ENCODE results near the gene MGAT4C.

Gene MGAT4C

DNA sequence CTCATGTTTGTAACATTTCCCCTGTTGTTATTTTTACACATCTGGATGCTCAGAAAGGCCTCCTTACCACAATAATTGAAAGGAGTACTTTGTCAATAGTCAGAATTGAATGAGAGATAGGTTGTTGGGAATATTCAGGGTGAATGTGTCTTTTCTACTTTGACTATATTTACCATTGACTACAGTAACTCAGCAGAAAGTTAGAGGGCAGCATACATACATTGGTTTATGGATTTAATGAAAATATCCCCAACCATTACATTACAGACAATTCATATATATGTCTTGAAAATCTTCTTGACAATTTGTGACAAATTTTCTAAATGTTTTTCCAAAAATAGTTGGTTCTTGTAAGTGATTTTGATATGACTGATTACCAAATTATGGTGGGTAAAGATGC is 284.4 kb downstream of the MGAT4C start:
- DNase-seq (ENCODE audit: low spot score), result no peak

DNA sequence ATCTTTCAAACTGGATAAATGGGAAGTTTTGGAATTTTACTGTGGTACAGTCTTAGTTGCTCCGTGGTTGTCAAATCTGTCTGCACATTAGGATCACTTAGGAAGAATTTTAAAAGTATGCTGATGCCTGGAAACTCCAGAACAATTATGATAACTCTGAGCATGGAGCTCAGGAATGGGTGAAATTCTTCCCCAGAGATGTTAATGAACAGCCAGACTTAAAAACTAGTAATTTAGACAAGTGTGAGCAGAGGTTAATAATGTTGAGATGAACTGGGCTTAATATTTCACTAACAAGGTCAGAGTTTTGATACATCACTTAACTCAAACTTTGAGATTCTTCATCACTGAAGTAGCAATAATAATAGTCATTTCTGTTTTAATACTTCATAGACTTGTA is 287.6 kb downstream of the MGAT4C start:
- DNase-seq (ENCODE audit: low spot score), result no peak

DNA sequence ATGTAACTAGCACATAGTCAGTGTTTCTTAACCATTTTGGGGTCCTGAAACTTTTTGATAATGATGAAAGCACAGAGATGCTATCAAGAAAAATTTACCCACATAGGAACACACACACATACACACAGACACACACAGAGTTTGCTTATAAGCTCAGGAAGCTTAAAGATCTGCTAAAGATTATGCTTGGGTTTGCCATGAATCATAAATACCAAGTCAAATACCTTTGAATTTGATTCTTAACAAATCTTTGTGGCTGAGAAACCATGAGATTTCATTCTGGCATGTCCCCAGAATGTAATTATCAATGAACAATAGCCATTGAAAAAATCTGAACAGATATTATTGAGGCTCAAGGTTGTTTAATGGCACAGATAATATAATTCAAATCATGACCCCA is 292.9 kb downstream of the MGAT4C start:
- no peak for DNase-seq (ENCODE audit: low spot score)

DNA sequence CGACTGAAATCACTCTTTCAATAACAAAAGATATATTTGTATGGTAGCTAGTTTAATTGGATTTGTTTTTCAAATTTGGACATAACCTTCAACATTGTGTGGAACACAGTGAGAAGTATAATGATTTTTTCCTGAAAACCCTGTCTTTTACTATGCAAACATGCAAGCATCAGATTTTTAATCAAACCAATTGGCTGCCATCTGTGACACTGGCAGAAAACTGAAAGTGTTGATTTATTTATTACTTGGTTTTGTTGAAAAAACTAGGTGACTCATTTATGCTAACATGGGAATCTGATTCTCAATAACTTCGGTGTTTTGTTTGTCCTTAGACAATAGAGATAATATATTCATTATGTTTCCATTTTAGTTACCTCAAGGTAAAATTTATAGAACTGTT is 300.1 kb downstream of the MGAT4C start:
- no peak for DNase-seq (ENCODE audit: low spot score)

DNA sequence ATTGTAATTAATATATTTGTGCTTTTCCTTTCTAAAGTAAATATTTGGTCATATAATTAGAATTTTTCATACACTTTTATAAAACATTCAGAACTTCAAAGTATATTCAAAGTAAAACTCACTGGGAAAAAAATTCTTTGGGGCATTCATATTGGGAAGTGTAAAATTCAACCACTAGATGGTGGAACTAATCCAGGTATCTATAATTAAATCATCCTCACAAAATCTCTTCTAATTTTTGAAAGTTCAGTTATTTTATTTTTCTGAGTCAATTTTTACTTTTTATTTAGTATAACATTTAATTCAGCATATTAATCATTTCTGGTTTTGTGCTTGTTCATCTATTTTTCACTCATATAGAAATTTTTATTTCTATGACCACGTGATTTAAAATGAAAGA is 301.1 kb downstream of the MGAT4C start:
- DNase-seq (ENCODE audit: low spot score), result no peak

DNA sequence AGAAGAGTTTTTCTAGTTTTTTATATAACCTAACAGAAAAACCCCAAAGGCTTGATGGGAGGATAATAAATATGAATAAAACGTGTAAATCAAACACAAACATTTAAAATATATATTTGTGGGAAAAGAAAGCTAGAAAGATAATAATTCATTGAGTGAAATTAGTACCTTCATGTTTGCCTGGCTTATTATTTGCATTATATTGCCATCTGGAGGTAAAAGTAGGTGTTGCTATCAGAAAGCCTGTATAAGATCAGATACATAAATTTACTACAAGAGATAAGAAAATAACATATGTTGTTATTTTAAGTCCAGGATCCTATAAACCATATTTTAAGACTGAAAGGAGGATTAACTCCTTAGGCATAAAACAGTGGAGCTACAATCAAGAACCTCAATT is 304.4 kb downstream of the MGAT4C start:
- peak; percentile 38 for DNase-seq (ENCODE audit: low spot score)

DNA sequence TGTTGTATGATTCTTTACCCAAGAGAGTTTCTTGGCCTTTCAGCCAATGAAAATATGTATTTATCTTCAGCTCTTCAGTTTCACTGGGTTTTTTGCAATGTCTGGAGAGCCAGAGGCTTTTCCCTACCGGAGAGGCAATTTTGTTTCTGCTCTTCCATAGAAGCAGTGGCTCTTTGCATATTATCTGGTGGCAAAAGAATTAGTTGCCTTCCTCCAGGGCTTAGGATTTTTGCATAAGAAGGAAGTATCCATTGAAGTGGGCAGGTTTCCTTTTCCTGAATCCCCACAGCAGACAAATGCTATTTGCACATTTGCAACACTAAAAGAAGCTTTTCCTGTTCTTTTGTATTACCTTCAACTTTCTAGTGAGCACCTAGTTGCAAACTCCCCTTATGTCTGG is 306.9 kb downstream of the MGAT4C start:
- no peak for DNase-seq (ENCODE audit: low spot score)

DNA sequence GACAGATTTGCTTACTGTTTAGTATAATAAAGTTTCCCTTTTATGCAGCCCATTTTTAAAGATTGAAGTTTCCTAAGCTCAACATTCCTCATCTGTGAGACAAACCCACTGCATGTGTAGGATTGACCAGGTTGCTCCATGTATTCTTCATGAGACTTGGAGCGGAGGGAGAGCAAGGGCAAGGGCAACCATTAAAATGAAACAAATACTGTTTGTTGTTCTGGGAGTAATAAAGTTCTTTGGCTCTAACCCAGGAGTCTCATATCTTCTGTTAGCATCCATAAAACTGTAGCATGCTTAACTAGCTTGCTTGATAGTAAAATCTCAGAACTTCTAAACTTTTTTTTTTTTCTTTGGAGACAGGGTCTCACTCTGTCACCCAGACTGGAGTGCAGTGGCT is 307.9 kb downstream of the MGAT4C start:
- DNase-seq (ENCODE audit: low spot score), result no peak

DNA sequence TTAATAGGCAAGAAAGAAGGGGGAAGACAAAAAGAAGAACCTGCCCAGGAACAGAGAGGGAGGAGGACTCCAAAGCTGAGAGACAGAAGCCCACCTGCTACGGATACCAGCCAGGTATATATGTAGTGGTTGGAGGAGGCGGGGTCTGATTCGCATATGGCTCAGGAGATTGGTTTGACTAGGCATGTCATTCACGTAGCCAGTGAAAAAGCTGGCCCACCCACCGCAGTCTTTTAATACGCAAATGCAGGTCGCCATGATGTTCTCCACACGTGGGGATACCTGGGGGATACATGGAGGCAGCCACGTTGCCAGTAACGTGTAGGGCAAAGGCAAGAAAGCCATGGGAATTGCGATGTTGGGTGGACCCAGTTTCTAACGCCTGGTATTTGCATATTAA is 308.9 kb downstream of the MGAT4C start:
- DNase-seq (ENCODE audit: low spot score), result no peak

DNA sequence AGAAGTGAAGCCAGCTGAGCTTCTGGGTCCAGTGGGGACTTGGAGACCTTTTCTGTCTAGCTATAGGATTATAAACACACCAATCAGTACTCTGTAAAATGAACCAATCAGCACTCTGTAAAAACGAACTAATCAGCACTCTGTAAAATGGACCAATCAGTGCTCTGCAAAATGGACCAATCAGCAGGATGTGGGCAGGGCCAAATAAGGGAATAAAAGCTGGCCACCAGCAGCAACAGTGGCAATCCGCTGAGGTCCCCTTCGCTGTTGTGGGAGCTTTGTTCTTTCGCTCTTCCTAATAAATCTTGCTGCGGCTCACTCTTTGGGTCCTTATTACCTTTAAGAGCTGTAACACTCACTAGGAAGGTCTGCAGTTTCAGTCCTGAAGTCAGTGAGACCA is 309.8 kb downstream of the MGAT4C start:
- peak; percentile 15 for DNase-seq (ENCODE audit: low spot score)

DNA sequence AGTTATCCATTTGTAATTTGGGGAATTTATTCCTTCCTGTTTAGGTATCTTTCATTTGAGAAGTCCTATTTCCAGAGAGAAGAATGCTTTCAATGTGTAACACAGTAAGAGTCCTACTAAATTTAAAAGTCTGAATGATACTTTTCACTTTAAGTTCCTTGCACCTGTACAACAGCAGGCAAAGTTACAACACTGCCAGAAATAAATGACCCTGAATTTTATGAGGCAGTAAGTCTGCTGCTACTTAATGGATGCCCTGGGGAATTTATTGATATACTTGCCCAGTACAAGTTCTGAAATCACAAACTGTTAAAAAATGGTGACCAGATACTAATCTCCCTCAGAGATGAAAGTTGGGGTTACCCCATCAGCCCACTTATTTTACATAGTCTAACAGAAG is 329.0 kb downstream of the MGAT4C start:
- DNase-seq (ENCODE audit: low spot score), result no peak

DNA sequence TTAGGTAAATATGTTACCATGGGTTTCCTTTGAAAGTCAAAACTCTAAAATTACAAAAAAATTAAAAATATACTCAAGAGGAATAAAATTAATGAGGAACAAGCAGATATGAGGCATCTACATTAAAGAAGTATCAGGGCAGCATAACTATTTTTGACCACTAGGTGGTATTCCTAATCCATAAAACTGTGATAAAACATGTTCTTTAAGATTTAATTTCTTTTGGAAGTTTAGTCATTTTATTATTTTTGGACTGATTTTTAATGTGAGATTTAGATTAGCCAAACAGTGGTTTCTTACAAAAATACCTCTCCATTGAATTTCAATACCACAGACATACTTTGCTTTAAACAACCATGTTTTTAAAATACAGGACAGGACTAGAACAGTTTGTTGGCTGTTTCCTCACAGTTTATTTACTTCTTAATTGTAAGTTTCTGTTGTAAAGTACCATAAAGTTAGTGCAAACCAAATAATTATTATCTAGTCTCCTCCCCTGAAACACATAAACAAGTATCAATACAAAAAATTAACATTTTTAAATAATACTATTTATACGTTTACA is 332.3 kb downstream of the MGAT4C start:
- DNase-seq (ENCODE audit: low spot score), result peak; percentile 35

DNA sequence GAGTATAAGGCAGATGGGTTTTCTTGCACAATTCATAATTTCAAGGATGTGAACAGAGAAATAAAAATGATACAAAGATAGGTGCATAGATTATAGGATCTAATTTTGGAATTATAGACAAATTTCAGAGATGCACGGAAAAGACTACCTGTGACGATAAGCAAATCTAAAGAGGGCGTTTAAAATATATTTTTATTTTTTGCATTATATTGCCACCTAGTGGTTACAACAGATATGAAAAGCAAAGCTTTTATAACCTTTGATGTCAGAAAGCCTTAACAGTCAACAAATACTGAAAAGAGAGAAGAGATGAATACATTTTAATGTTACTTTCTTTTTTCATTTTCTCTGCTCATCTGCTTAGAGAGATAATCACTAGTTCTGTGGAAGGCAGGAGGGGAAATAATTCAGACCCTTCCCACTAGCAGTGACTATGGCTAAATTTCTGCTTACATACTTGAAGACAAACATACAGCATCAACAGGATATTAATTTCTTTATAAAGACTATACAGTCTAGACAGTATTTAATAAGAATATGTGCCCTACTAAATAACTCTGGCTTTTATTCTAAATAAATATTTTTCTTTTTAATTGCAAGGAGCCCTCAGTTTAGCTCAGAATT is 335.8 kb downstream of the MGAT4C start:
- peak; percentile 58 for DNase-seq (ENCODE audit: low spot score)
